GM12878 (cell line): ENCODE data around the gene ZNF783. TPM values are rescaled to one million over a fixed set of nuclear protein-coding genes. Genes with fewer than 3 reads are reported as not detected.

Source experiments
- CHD1 ChIP-seq: IDR thresholded peaks from 2 replicates; pipeline ENCODE4 v1.6.1; 2012; ENCODE audit warnings: low read depth, low read length, improper control_type of control experiment
- CREM ChIP-seq: IDR thresholded peaks from 2 replicates; pipeline ENCODE4 v1.6.1; 2014; ENCODE audit warnings: antibody characterized with exemption, low read depth
- EZH2 ChIP-seq: IDR thresholded peaks from 2 replicates; pipeline ENCODE4 v1.6.1; 2012; ENCODE audit warnings: low read depth, mild to moderate bottlenecking, control low read depth, inconsistent platforms, low read length, borderline replicate concordance; ENCODE audit not compliant: control insufficient read depth
- GABPA ChIP-seq: IDR thresholded peaks from 2 replicates; pipeline ENCODE4 v1.6.1; 2014; ENCODE audit warnings: antibody characterized with exemption, low read depth, mild to moderate bottlenecking, inconsistent platforms
- KLF5 ChIP-seq: fragments of 450-650 bp; IDR thresholded peaks from 2 replicates; pipeline ENCODE4 v1.6.1; 2014; ENCODE audit warnings: mild to moderate bottlenecking; ENCODE audit not compliant: partially characterized antibody
- LARP7 ChIP-seq: fragments of 450-650 bp; IDR thresholded peaks from 2 replicates; pipeline ENCODE4 v1.6.1; 2017; ENCODE audit warnings: mild to moderate bottlenecking
- NFYA ChIP-seq: IDR thresholded peaks from 2 replicates; pipeline ENCODE4 v1.6.1; 2011; ENCODE audit warnings: low read depth, mild to moderate bottlenecking, low read length, improper control_type of control experiment, borderline replicate concordance
- RAD51 ChIP-seq: fragments of 450-650 bp; IDR thresholded peaks from 2 replicates; pipeline ENCODE4 v1.6.1; 2016; ENCODE audit warnings: moderate library complexity, mild to moderate bottlenecking, inconsistent platforms
- RB1 ChIP-seq: fragments of 450-650 bp; formaldehyde crosslinking; IDR thresholded peaks from 2 replicates; pipeline ENCODE4 v1.6.1; 2017; ENCODE audit warnings: mild to moderate bottlenecking, borderline replicate concordance
- SIX5 ChIP-seq: IDR thresholded peaks from 2 replicates; pipeline ENCODE4 v1.6.1; 2011; ENCODE audit warnings: mild to moderate bottlenecking, low read depth, low read length, moderate library complexity; ENCODE audit not compliant: severe bottlenecking
- ZSCAN29 ChIP-seq: fragments of 450-650 bp; IDR thresholded peaks from 2 replicates; pipeline ENCODE4 v1.6.1; 2017; ENCODE audit warnings: mild to moderate bottlenecking, moderate library complexity
- polyA plus RNA-seq, 11 experiments: library from polyadenylated mRNA; depleted of rRNA in 4 of 11; unstranded in 6 of 11; stranded (reverse) in 5 of 11; fragments of >200 nt; fragmentation: Nextera tagmentation in 4 of 11; fragmentation: Illumina TruSeq in 1 of 11; extraction: Ambion mirVana in 4 of 11; extraction: Trizol in 1 of 11; gene quantifications; 1 replicate in 1 of 11; 2 replicates in 10 of 11; pipeline versions ENCODE4 v1.2.1 to v1.2.3, GENCODE V29; 2011 to 2016; ENCODE audit warnings: inconsistent platforms in 2 of 11, missing spikeins in 2 of 11, low read depth in 1 of 11
- total RNA-seq, 4 experiments: library from RNA; depleted of rRNA in 3 of 4; stranded (reverse); fragments of >200 nt in 3 of 4; fragmentation: Illumina TruSeq in 1 of 4; extraction: Trizol in 1 of 4; gene quantifications; 2 replicates each; pipeline versions ENCODE4 v1.2.1 to v1.2.3, GENCODE V29; 2013 to 2021
- TF ChIP-seq, protein P1 (sequence below): IDR thresholded peaks from 2 replicates; pipeline ENCODE4 v1.6.1; 2011; ENCODE audit warnings: low read depth, mild to moderate bottlenecking, low read length, moderate library complexity, borderline replicate concordance; ENCODE audit errors: extremely low read depth
- TF ChIP-seq, protein P2 (sequence below): IDR thresholded peaks from 2 replicates; pipeline ENCODE4 v1.6.1; 2012; ENCODE audit warnings: low read length, inconsistent platforms
- TF ChIP-seq, protein P3 (sequence below): fragments of 450-650 bp; formaldehyde crosslinking; IDR thresholded peaks from 2 replicates; pipeline ENCODE4 v1.5.0; 2022; ENCODE audit warnings: mild to moderate bottlenecking, missing genetic modification characterization
- TF ChIP-seq, protein P4 (sequence below): fragments of 450-650 bp; formaldehyde crosslinking; IDR thresholded peaks from 2 replicates; pipeline ENCODE4 v1.4.0; 2020; ENCODE audit warnings: mild to moderate bottlenecking, moderate library complexity
- TF ChIP-seq, protein P5 (sequence below): fragments of 450-650 bp; conservative IDR thresholded peaks from 2 replicates; pipeline ENCODE4 v1.6.1; 2017; ENCODE audit warnings: mild to moderate bottlenecking, moderate library complexity

Gene ZNF783
- total and polyA plus RNA-seq, 10 of the 15 experiments (the other 5 are each of a cell fraction or from before 2014, with no cell fraction given) = 2.0 to 14.4 (median 6.4) TPM

DNA sequence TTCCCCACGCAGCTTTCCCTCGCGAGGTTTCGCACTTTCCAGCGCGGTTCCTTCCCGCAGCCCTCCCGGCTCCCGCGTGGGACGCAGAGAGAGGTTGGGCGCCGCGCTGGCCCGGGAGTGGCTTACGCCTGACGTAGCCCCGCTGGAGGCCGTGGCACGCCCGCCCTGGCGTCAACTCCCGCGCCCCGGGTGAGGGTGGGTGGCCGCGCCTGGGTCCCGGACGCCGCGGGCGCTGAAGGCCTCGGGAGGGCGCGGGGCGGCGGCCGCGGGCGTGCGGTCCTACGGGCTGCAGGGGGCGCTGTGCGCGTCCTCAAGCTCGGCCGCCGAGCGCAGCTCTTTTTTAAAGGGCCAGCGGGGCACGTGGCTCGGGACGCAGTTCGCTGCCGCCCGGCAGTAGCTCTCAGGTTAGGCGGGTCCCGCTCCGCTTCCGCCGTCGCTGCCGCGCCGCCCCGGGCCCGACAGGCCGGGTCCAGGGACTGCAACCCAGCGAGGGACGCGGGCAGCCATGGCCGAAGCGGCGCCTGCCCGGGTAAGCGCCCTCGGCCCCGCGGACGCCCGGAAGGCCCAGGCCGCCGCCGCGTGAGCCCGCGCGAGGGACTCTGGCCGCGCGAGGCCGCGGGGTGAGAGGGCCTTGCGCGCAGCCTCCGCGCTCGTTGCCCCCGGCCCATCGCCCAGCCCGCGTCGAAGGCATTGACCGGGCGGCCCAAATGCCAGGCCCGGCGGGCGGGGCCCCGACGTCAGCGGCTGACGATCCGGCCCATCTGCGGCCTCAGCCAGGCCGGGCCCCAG is at the start of gene ZNF783 (continued):
- TF ChIP-seq, protein P1, sequence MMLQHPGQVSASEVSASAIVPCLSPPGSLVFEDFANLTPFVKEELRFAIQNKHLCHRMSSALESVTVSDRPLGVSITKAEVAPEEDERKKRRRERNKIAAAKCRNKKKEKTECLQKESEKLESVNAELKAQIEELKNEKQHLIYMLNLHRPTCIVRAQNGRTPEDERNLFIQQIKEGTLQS = peak; percentile 13; the same call in 1 of the 2 replicates
- TF ChIP-seq, protein P2, sequence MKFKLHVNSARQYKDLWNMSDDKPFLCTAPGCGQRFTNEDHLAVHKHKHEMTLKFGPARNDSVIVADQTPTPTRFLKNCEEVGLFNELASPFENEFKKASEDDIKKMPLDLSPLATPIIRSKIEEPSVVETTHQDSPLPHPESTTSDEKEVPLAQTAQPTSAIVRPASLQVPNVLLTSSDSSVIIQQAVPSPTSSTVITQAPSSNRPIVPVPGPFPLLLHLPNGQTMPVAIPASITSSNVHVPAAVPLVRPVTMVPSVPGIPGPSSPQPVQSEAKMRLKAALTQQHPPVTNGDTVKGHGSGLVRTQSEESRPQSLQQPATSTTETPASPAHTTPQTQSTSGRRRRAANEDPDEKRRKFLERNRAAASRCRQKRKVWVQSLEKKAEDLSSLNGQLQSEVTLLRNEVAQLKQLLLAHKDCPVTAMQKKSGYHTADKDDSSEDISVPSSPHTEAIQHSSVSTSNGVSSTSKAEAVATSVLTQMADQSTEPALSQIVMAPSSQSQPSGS = no peak
- TF ChIP-seq CHD1 (no peak), KLF5 (peak; percentile 73), ZSCAN29 (peak; percentile 51; the same call in 1 of the 2 replicates), CREM (no peak; the same call in 1 of the 2 replicates), RAD51 (no peak), EZH2 (no peak), GABPA (no peak), SIX5 (no peak), LARP7 (peak; percentile 98), RB1 (peak; percentile 89), NFYA (no peak)
- TF ChIP-seq, protein P3, sequence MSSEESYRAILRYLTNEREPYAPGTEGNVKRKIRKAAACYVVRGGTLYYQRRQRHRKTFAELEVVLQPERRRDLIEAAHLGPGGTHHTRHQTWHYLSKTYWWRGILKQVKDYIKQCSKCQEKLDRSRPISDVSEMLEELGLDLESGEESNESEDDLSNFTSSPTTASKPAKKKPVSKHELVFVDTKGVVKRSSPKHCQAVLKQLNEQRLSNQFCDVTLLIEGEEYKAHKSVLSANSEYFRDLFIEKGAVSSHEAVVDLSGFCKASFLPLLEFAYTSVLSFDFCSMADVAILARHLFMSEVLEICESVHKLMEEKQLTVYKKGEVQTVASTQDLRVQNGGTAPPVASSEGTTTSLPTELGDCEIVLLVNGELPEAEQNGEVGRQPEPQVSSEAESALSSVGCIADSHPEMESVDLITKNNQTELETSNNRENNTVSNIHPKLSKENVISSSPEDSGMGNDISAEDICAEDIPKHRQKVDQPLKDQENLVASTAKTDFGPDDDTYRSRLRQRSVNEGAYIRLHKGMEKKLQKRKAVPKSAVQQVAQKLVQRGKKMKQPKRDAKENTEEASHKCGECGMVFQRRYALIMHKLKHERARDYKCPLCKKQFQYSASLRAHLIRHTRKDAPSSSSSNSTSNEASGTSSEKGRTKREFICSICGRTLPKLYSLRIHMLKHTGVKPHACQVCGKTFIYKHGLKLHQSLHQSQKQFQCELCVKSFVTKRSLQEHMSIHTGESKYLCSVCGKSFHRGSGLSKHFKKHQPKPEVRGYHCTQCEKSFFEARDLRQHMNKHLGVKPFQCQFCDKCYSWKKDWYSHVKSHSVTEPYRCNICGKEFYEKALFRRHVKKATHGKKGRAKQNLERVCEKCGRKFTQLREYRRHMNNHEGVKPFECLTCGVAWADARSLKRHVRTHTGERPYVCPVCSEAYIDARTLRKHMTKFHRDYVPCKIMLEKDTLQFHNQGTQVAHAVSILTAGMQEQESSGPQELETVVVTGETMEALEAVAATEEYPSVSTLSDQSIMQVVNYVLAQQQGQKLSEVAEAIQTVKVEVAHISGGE (CRISPR knock-in tag) = no peak
- TF ChIP-seq, protein P4, sequence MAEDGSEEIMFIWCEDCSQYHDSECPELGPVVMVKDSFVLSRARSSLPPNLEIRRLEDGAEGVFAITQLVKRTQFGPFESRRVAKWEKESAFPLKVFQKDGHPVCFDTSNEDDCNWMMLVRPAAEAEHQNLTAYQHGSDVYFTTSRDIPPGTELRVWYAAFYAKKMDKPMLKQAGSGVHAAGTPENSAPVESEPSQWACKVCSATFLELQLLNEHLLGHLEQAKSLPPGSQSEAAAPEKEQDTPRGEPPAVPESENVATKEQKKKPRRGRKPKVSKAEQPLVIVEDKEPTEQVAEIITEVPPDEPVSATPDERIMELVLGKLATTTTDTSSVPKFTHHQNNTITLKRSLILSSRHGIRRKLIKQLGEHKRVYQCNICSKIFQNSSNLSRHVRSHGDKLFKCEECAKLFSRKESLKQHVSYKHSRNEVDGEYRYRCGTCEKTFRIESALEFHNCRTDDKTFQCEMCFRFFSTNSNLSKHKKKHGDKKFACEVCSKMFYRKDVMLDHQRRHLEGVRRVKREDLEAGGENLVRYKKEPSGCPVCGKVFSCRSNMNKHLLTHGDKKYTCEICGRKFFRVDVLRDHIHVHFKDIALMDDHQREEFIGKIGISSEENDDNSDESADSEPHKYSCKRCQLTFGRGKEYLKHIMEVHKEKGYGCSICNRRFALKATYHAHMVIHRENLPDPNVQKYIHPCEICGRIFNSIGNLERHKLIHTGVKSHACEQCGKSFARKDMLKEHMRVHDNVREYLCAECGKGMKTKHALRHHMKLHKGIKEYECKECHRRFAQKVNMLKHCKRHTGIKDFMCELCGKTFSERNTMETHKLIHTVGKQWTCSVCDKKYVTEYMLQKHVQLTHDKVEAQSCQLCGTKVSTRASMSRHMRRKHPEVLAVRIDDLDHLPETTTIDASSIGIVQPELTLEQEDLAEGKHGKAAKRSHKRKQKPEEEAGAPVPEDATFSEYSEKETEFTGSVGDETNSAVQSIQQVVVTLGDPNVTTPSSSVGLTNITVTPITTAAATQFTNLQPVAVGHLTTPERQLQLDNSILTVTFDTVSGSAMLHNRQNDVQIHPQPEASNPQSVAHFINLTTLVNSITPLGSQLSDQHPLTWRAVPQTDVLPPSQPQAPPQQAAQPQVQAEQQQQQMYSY (CRISPR knock-in tag) = no peak
- TF ChIP-seq, protein P5, sequence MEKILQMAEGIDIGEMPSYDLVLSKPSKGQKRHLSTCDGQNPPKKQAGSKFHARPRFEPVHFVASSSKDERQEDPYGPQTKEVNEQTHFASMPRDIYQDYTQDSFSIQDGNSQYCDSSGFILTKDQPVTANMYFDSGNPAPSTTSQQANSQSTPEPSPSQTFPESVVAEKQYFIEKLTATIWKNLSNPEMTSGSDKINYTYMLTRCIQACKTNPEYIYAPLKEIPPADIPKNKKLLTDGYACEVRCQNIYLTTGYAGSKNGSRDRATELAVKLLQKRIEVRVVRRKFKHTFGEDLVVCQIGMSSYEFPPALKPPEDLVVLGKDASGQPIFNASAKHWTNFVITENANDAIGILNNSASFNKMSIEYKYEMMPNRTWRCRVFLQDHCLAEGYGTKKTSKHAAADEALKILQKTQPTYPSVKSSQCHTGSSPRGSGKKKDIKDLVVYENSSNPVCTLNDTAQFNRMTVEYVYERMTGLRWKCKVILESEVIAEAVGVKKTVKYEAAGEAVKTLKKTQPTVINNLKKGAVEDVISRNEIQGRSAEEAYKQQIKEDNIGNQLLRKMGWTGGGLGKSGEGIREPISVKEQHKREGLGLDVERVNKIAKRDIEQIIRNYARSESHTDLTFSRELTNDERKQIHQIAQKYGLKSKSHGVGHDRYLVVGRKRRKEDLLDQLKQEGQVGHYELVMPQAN = peak; percentile 96
